G401.6 (cell line): Measurements from ENCODE around the gene HOXD9.

ENCODE experiments used
- FAIRE-seq: peaks from 2 replicates; lab custom pipeline; 2012; peaks lifted over from hg19 to GRCh38; lab: Jason Lieb, UNC

HOXD9 gene

GRCh38 chr2:176138923-176139660, 16.6 kb downstream of the HOXD9 start:
- FAIRE-seq, result no peak

DNA sequence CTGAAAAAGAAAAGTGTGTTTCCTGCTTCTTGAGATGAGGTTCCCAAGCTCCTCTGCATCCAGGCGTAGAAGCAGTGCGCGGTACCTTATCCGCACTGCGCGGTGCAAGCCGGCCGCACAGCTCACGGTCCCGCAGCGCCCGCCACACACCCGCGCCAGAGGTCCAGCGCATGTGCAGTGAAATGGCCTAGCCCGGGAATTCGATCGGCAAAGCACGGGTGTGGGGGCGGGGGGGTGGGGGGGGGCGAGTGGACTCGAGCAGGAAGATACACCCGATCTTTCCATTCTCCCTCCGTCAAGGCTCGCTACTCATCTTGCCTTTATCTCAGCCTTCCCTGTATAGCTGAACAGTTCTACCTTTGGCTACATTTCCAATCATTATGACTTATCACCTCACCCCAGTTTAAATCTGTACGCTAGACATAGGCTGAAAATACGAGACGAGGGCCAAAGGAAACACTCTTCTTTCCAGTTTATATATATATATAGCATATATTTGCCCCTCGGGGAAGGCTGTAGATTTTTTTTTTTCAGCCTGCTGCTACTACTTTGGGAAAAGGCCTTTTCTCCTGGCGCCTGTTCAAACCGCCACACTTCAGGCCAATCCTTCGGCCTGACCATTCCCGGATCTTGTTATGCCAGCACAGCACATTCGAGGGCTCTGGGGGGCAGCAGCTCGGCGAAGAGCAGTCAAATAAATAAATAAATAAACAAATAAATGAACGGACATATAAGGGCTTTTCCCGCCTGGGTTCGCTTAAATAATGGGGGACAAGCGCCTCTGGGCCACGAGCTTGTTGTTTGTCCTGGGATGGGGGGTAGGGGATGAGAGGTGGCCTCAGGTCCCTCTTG, 17.4 kb downstream of the HOXD9 start:
- FAIRE-seq, result no peak

DNA sequence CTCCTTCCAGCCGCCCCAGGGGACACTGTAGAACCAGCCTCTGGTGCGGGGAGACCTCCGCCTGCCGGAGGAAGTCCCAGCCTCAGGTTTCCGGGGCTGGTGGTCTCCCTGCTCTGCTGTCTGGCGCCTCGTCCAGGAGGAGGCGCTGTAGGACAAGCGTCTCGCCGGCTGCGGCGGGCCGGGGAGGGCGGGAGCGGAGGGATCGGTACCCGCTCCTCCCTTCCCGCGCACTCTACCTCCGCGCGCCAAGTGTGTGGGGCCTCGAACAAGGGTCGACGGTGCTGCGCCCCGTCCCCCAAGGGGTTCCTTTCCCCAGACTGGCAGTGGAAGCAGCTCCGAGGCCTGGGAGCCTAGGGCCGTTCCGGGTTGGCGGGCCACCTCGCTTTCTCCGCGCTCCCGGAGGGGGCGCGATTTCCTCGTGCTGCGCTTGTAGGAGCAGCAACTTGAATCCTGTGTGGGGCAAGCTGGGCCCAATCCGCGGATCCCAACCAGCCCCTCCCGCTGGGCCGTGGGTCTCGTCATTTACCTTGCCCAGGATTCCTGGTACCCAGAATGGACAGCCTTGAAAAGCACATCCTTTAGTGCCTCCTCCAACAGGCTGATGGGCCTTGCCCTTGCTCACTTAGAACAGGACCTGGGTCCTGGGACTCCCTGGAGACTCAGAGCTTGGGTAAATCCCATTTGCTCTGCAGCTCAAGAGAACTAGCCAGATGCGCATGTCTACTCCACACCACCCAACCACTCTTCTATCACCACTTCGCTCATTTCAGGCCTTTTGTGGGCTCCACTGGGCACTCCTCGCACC, 18.2 kb downstream of the HOXD9 start:
- FAIRE-seq, result no peak

GRCh38 chr2:176142281-176142680, 19.8 kb downstream of the HOXD9 start:
- no peak for FAIRE-seq

- FAIRE-seq, result no peak
Measured at GRCh38 chr2:176145085-176145969, 22.8 kb downstream of the HOXD9 start.

DNA sequence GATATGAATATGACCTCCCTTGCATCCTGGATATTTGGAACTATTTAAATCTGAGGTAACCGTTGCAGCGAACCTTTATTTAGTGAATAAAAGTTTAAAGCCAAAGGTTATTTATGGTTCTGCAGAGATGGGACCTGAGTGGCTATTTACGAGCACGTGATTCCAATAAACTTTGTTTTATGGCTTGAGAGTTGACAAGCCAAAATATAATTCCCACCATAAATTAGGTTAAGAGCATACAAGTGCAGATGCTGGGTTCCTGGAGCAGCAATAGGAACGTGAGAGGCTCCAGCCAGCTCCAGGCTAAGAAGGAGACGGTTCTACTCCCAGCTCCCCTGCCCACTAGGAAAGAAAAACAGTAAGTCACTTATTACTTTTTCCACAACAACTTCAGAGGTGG, 23.6 kb downstream of the HOXD9 start:
- FAIRE-seq, result no peak

DNA sequence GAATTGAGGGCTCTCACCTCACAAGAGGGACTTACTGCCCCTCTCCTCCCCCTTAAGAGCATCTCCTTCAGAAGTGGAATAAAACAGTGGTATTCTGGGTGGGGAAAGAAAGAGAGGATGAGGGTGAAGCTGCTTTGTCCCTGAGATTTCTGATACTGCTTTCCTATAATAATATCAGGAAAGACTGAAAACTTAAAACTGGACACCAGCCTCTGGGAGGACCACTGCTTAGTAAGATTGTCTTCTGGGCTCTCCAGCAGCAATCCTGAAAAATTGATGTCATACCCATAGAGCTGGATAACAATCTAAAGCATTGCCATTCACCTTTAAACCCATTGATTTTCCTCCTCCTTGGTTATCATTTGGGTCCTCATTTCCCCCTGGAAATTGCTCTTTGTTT, 24.1 kb downstream of the HOXD9 start:
- no peak for FAIRE-seq

DNA sequence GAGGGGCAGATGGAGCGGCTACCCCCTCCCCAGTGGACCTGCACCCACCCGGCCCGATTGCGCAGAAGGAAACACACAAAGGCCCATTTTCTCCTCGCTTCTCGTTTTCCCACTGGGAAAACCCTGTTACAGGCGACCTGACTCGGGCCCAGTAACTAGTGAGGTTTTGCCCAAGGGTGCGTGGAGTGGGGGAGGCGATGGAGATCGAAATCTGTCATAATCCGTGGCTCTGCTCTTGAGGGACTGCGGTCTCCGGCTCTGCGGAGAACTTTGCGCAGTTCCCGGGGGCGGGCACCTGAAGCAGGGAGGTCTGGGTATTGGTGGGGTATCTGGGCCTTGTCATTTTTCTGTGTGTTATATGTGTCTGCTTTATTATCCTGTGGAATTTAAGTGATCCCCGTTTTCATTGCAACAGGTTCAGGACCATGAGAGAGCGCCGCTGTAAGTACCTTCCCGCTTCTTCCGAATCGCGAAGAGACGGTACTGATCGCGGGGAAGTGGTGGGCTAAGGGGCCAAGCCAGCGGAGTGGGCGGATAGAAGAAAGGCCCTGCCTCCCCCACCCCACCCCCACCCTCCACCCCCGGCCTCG, 24.8 kb downstream of the HOXD9 start:
- no peak for FAIRE-seq

GRCh38 chr2:176147800-176148496, 25.4 kb downstream of the HOXD9 start:
- no peak for FAIRE-seq

- no peak for FAIRE-seq
Measured at GRCh38 chr2:176148751-176149421, 26.4 kb downstream of the HOXD9 start.

- no peak for FAIRE-seq
Measured at GRCh38 chr2:176149481-176149938, 27.0 kb downstream of the HOXD9 start.

DNA sequence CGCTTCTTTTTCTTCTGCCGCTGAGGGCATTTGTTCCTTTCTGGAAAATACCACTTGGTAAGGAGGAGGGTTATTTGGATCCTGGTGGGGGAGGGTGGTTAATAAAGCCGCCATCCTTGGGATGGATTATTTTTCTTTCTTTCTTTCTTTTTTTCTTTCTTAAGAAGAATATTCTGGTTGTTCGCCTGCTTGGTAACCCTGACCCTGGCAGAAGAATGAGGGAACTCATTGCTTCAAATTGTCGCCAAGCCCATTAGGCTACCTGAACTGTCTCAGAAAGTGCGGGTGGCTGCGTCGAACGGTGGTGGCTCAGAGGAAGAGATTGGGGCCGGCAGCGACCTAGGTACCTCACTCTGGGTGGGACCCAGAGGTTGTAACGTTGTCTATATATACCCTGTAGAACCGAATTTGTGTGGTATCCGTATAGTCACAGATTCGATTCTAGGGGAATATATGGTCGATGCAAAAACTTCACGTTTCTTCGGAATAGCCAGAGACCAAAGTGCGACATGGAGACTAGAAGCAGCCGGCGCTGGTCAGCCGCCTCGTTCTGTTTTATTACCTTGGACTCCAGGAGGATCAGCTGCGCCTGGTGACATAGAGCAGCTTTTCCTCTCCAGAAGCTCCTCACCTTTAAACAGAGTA, 27.5 kb downstream of the HOXD9 start:
- FAIRE-seq, result no peak

DNA sequence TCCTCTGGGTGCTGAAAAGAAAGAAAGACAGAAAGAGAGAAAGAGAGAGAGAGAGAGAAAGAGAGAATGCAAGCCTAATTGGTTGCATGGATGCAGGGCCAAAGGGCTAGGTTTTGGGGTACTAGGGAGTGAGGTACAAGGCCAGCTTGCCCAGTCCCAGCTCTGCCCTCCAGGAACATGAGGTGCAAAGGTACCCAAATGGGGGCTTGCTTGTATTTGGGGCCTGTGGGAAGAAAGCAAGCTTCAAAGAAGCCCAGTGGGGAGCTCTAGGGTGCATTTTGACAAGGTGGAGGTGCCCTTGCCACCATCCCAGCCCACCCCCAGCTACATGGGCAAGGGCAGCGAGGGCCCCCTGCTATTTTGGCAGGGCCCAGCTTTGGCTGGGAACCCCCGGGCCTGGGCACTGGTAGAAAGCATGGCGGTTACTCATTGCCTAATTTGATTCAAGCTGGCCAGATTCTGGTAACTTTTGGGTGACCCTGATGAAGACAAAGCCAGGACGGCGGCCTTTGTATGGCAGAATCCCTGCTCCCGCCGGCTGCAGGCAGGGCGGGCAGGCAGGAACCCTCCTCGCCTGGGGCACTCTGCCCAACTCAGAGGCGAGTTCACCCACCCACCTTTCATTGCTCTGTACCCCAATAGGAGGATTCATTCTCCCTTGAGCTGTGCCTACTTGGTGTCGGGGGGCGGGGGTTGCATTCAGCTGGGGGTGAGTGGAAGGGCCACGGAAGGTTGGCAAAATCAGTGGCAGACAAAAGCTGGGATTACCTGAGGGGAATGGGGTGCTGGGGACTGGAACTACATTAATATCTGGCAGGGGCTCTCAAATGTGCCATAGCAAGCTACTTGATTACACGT, 28.3 kb downstream of the HOXD9 start:
- no peak for FAIRE-seq

- FAIRE-seq, result no peak
Measured at GRCh38 chr2:176151442-176152287, 29.1 kb downstream of the HOXD9 start, which contains the start of gene HOXD4. Gene HOXD4, plus strand, starts transcription at chr2:176151550. Its CDS starts 84 bp downstream, at chr2:176151634.

DNA sequence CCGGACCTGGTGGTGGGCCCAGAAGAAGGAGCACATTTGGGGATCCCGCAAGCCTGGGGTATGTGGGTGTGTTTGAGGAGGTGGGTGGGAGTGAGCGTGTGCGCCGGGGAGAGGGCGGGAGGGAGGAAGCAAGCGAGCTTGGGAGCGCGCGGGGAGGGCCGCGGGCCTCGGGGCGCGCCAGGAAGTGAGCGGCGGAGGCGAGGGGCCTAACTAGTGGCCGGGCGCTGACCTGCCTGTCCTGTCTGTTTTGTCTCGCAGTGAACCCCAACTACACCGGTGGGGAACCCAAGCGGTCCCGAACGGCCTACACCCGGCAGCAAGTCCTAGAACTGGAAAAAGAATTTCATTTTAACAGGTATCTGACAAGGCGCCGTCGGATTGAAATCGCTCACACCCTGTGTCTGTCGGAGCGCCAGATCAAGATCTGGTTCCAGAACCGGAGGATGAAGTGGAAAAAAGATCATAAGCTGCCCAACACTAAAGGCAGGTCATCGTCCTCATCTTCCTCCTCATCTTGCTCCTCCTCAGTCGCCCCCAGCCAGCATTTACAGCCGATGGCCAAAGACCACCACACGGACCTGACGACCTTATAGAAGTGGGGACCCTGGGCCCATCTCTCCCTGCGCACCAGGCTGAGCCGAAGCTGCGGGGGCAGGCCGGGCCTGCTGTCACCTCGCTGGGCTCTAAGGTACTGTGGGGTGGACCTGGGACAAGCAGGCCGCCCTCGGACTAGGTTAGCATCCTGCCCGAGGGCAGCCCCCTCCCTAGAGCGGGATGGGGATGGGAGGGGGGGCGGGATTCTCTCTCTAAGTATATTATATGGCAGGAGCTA, 30.0 kb downstream of the HOXD9 start:
- no peak for FAIRE-seq

DNA sequence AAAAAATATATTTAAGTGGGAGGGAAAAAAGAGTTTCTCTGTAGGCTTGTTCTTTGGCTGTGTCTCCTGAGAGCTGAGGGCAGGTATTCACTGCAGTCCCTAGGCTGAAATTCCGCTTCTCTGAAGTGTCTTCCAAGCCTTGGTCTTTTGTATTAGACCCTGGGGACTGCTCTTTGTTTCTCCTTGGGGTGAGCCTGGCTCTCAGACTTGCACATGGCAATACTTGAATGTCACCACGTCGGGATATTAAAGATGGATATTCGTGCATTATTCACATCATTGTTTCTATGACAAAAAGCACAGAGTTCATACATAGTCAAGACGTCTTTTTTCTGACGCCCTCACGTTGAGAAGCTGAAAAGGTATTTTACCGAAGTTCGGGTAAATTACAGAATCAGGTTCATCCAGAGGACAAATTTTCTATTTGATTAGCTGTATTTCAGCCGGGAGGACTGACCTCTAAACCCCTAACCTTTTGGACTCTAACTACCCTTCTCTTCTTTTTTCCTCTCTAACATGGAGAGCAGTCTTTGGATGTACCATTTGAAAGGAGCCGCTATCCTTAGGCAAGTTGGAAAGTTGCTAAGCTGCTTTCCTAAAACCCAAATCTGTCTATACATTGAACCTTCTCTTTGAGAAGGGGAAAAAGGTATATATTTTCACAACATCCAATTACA, 32.2 kb downstream of the HOXD9 start:
- FAIRE-seq, result no peak
